ENCODE results near the gene PROKR2. TPM values are rescaled to one million over a fixed set of nuclear protein-coding genes. Genes with fewer than 3 reads are reported as not detected.

The PROKR2 gene
- total RNA-seq, 2 donors from 2014 or later: not detected

DNA sequence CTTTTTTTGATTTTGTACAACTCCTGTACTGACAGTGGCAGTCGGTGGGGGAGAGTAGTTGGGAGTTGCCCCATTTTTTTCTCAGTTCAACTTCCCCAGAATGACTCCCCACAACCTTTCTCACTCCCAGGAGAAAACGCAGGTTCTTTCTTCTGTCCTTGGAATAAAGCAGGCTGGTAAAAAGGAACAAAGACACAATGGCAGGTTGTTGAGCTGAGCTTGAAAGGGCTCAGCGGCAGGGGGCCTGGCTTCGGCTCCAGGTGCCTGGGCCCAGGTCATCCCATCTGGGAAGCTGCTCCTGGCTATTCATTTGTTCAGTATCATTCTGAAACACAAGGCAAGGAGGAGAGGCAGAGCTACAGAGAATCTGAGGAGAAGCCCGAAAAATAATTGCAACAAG, 46.2 kb downstream of the PROKR2 start:
- H3K36me3 ChIP-seq (ENCODE audit: control insufficient read depth, insufficient read depth, low read length): no peaks in the 10 kb centered on the region
- H3K4me3 Mint-ChIP-seq: no peak overlapping the region
- H3K27me3 ChIP-seq (ENCODE audit: control insufficient read depth, insufficient read depth, low read length, poor library complexity, severe bottlenecking): no peaks in the 10 kb centered on the region
- TF ChIP-seq, protein P1, sequence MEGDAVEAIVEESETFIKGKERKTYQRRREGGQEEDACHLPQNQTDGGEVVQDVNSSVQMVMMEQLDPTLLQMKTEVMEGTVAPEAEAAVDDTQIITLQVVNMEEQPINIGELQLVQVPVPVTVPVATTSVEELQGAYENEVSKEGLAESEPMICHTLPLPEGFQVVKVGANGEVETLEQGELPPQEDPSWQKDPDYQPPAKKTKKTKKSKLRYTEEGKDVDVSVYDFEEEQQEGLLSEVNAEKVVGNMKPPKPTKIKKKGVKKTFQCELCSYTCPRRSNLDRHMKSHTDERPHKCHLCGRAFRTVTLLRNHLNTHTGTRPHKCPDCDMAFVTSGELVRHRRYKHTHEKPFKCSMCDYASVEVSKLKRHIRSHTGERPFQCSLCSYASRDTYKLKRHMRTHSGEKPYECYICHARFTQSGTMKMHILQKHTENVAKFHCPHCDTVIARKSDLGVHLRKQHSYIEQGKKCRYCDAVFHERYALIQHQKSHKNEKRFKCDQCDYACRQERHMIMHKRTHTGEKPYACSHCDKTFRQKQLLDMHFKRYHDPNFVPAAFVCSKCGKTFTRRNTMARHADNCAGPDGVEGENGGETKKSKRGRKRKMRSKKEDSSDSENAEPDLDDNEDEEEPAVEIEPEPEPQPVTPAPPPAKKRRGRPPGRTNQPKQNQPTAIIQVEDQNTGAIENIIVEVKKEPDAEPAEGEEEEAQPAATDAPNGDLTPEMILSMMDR (conservative IDR thresholded peaks at IDR 0.05): no peak
- no peak overlapping the region for H3K9ac ChIP-seq (ENCODE audit: extremely low read depth, low read length, poor library complexity, severe bottlenecking)
- H3K27ac Mint-ChIP-seq: no peak overlapping the region
- DNase-seq: peak; percentile 60
- H3K27me3 Mint-ChIP-seq (ENCODE audit: insufficient read depth): no peaks in the 10 kb centered on the region
- H3K9me3 Mint-ChIP-seq: no peaks in the 10 kb centered on the region
- H3K36me3 Mint-ChIP-seq (ENCODE audit: low read depth): no peaks in the 10 kb centered on the region
- H3K4me1 Mint-ChIP-seq: peaks cover 7% of the 10 kb centered on the region
- H3K9me3 ChIP-seq (ENCODE audit: control insufficient read depth, low read length): no peaks in the 10 kb centered on the region
- 60% methylated on average over 3 to 5 of the region's 5 CpGs for whole genome bisulfite sequencing, 2 experiments (ENCODE audit: insufficient coverage in 1 of 2, insufficient read length in 1 of 2)
- H3K4me3 ChIP-seq (ENCODE audit: low read length): no peak overlapping the region
- H3K4me1 ChIP-seq (ENCODE audit: control insufficient read depth, insufficient read depth, low read length): no peaks in the 10 kb centered on the region
- no peak overlapping the region for H3K27ac ChIP-seq (ENCODE audit: low read depth, low read length)

GRCh38 chr20:5268449-5268848, 48.3 kb downstream of the PROKR2 start:
- H3K4me1 Mint-ChIP-seq: peaks cover 11% of the 10 kb centered on the region
- H3K27ac Mint-ChIP-seq: no peak overlapping the region

GRCh38 chr20:5267092-5267491, 49.7 kb downstream of the PROKR2 start:
- no peak overlapping the region for H3K9ac ChIP-seq (ENCODE audit: extremely low read depth, low read length, poor library complexity, severe bottlenecking)
- H3K4me1 ChIP-seq (ENCODE audit: control insufficient read depth, insufficient read depth, low read length): no peaks in the 10 kb centered on the region
- H3K4me3 ChIP-seq (ENCODE audit: low read length): no peak overlapping the region
- no peaks in the 10 kb centered on the region for H3K36me3 ChIP-seq (ENCODE audit: control insufficient read depth, insufficient read depth, low read length)
- no peaks in the 10 kb centered on the region for H3K9me3 Mint-ChIP-seq
- H3K36me3 Mint-ChIP-seq (ENCODE audit: low read depth): no peaks in the 10 kb centered on the region
- no peak overlapping the region for H3K27ac Mint-ChIP-seq
- H3K27me3 ChIP-seq (ENCODE audit: control insufficient read depth, insufficient read depth, low read length, poor library complexity, severe bottlenecking): no peaks in the 10 kb centered on the region
- no peak overlapping the region for H3K27ac ChIP-seq (ENCODE audit: low read depth, low read length)
- DNase-seq: no peak
- 79 to 100% methylated on average over 1 of the region's 1 CpG for WGBS, 2 experiments (ENCODE audit: insufficient coverage in 1 of 2, insufficient read length in 1 of 2)
- no peaks in the 10 kb centered on the region for H3K9me3 ChIP-seq (ENCODE audit: control insufficient read depth, low read length)
- H3K4me1 Mint-ChIP-seq: peaks cover 11% of the 10 kb centered on the region
- TF ChIP-seq, protein P1 (conservative IDR thresholded peaks at IDR 0.05): no peak
- H3K27me3 Mint-ChIP-seq (ENCODE audit: insufficient read depth): no peaks in the 10 kb centered on the region
- H3K4me3 Mint-ChIP-seq: no peak overlapping the region

More at GRCh38 chr20:5268449-5268848, 48.3 kb downstream of the PROKR2 start:
- no peak overlapping the region for H3K9ac ChIP-seq (ENCODE audit: extremely low read depth, low read length, poor library complexity, severe bottlenecking)
- no peaks in the 10 kb centered on the region for H3K9me3 ChIP-seq (ENCODE audit: control insufficient read depth, low read length)
- H3K27ac ChIP-seq (ENCODE audit: low read depth, low read length): no peak overlapping the region
- no peaks in the 10 kb centered on the region for H3K4me1 ChIP-seq (ENCODE audit: control insufficient read depth, insufficient read depth, low read length)
- TF ChIP-seq, protein P1 (conservative IDR thresholded peaks at IDR 0.05): no peak
- 40 to 95% methylated on average over 1 to 3 of the region's 3 CpGs for WGBS, 2 experiments (ENCODE audit: insufficient coverage in 1 of 2, insufficient read length in 1 of 2)
- H3K27me3 ChIP-seq (ENCODE audit: control insufficient read depth, insufficient read depth, low read length, poor library complexity, severe bottlenecking): no peaks in the 10 kb centered on the region
- H3K36me3 Mint-ChIP-seq (ENCODE audit: low read depth): no peaks in the 10 kb centered on the region
- no peak overlapping the region for H3K4me3 ChIP-seq (ENCODE audit: low read length)
- H3K36me3 ChIP-seq (ENCODE audit: control insufficient read depth, insufficient read depth, low read length): no peaks in the 10 kb centered on the region
- DNase-seq: no peak
- H3K4me3 Mint-ChIP-seq: no peak overlapping the region
- H3K9me3 Mint-ChIP-seq: no peaks in the 10 kb centered on the region
- no peaks in the 10 kb centered on the region for H3K27me3 Mint-ChIP-seq (ENCODE audit: insufficient read depth)

Other genes with a start within 250 kb of the PROKR2 start
- gene TMEM230, start 203.9 kb downstream of the PROKR2 start, total RNA-seq: 10 to 100 TPM; 80.3 to 83.3 TPM
- 100 to 1,000 TPM; 168 to 169 TPM for gene PCNA, start 197.0 kb downstream of the PROKR2 start, total RNA-seq
- gene CDS2, start 189.9 kb downstream of the PROKR2 start, total RNA-seq: 10 to 100 TPM; 66.8 to 77.1 TPM